Activated CD4-positive, alpha-beta T cell treated with anti-CD3 and anti-CD28 coated beads for 36 hours (primary cell): Measurements from ENCODE around the gene CCR5AS. TPM values are rescaled to one million over a fixed set of nuclear protein-coding genes. Genes with fewer than 3 reads are reported as not detected.
"Not testable (repeated sequence)": the region's sequence is repeated elsewhere in the genome, so short reads cannot be mapped to it uniquely, and the experiment has no call there.

Experiments
- ATAC-seq: fragments of 200-7000 bp; cut with Tn5 transposase; one replicate; pipeline ENCODE4 v1.10.0; 2021; ENCODE audit warnings: mild to moderate bottlenecking, moderate library complexity
- CTCF ChIA-PET: fragments of 350-600 bp; sonication (Branson Sonifier 250); formaldehyde crosslinking; loops from one replicate; lab custom pipeline; 2021; ENCODE audit warnings: antibody characterized with exemption; lab: Charles Lee
- POLR2A ChIA-PET: fragments of 350-600 bp; sonication (Branson Sonifier 250); formaldehyde crosslinking; loops from one replicate; lab custom pipeline; 2021; ENCODE audit warnings: antibody characterized with exemption, inconsistent platforms; lab: Charles Lee
- DNase-seq: peaks from one replicate; pipeline ENCODE4 v3.0.0-alpha.2; 2020
- H3K27ac Mint-ChIP-seq: one replicate; pipeline ENCODE4 v1.8.0; 2021; ENCODE audit warnings: mixed read lengths
- H3K27me3 Mint-ChIP-seq: one replicate; pipeline ENCODE4 v1.8.0; 2021; ENCODE audit warnings: mixed read lengths
- H3K36me3 Mint-ChIP-seq: one replicate; pipeline ENCODE4 v1.8.0; 2021; ENCODE audit warnings: low read depth, mixed read lengths
- H3K4me1 Mint-ChIP-seq: one replicate; pipeline ENCODE4 v1.8.0; 2021; ENCODE audit warnings: mixed read lengths
- H3K4me3 Mint-ChIP-seq: one replicate; pipeline ENCODE4 v1.8.0; 2021; ENCODE audit warnings: mild to moderate bottlenecking, moderate library complexity, mixed read lengths
- H3K9me3 Mint-ChIP-seq: one replicate; pipeline ENCODE4 v1.8.0; 2021; ENCODE audit warnings: low read depth, mixed read lengths
- intact Hi-C, 2 experiments: fragments of 100-400 bp; cut with DNase I in 1 of 2; cut with micrococcal nuclease in 1 of 2; formaldehyde crosslinking; loops; one replicate each; pipeline versions ENCODE4 v1.14.2 to v1.15.1; 2022 to 2024; cut with DNase I, micrococcal nuclease
- total RNA-seq, 2 experiments: library from RNA; stranded (reverse); gene quantifications; one replicate each; pipeline ENCODE4 v1.2.3, GENCODE V29; 2021

Gene CCR5AS

DNA sequence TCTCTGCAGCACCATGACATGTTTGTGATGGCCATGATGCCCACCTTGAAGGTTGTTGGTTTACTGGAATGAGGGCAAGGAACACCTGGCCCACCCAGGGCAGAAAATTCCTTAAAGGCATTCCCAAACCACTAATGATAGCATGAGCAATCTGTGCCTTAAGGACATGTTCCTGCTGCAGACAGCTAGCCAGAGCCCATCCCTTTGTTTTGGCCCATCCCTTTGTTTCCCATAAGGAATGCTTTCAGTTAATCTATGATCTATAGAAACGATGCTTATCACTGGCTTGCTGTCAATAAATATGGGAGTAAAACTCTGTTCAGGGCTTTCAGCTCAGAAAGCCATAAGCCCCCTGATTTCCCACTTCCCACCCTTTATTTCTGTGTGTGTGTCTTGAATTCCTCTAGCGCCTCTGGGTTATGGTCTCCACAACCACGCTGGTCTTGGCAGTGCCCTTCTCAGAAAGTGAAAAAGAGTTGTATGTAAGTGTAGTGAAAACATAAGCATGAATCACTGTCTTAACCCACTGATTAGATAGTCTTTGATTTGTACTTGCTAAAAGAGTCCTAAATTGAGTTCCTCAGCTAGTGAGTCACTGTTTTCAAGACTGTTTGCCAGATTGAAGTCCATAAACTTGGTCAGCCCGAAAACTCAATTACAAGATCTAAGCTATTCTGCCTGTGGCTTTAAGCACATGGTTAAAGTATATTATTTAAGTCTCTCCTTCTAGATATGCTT is 72.0 kb downstream of the CCR5AS start:
- ChIA-PET POLR2A (interaction anchor here (0.6 to 1.0 kb wide), 2 partner anchors 136 to 264 kb away, joined by 3 read pairs; no protein-coding TSS in a partner anchor), CTCF (interaction anchor here (0.6 to 2.0 kb wide), 4 partner anchors 33 to 68 kb away, joined by 3 to 6 read pairs (median 4); no protein-coding TSS in a partner anchor)
- intact Hi-C loops = loop anchor here in 1 of 2 experiments (1.0 kb wide), 1 partner anchor 35 kb away; the partner anchor contains the start of gene CCR5
- Mint-ChIP-seq H3K9me3 (peaks cover 20% of the 10 kb centered on the region), H3K4me1 (peaks cover 8% of the 10 kb centered on the region), H3K4me3 (no peak overlapping the region), H3K27ac (no peak overlapping the region), H3K27me3 (peaks cover 27% of the 10 kb centered on the region), H3K36me3 (peaks cover 8% of the 10 kb centered on the region)
- peak; percentile 93 for ATAC-seq
- DNase-seq = peak; percentile 24

DNA sequence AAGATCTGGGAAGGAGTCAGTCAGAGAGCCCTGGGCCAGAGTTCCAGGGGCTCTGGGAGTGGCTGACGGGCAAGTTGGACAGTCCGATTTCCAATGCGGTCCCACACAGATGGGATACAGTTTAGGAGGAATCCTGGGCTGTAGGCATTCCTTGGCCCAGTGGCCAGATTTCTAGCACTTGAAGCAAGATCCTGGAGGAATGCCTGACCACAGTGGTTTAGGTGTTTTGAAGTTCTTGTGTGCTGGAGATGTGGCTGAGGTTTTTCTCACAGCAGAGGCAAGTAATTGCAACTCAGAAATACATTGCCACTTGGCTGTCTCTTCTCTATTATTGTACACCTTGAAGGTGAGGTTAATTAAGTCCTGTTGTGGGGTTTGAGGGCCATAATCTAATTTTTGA is 76.2 kb downstream of the CCR5AS start:
- H3K27ac Mint-ChIP-seq, H3K9me3 Mint-ChIP-seq, ATAC-seq, H3K36me3 Mint-ChIP-seq, H3K4me1 Mint-ChIP-seq, intact Hi-C loops, DNase-seq, POLR2A ChIA-PET, CTCF ChIA-PET, H3K4me3 Mint-ChIP-seq: not testable (repeated sequence)
- peaks cover 25% of the 10 kb centered on the region for H3K27me3 Mint-ChIP-seq

DNA sequence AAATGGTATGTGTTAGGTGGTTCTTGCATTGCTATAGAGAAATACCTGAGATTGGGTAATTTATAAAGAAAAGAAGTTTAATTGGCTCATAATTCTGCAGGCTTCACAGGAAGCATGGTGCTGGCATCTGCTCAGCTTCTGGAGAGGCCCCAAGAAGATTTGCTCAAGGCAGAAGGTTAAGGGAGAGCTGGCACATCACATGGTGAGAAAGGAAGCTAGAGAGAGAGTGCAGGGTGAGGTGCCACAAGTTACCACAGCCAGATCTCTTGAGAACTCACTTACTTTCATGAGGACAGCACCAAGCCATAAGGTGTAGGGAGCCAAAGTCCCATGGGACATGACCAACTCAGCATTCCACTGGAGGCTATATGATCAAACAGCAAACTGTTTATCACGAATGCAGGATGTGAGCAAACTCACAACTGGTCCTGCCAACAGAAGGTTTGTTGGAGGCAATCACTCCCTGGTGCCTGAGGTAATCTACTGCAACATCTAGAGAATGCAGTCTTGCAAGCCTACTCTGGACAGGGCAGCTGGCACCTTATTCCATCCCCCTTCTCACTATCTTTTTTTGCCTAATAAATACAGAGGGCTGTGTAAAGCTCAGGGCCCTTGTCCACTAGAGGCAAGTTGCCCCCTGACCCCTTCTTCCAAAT is 81.1 kb downstream of the CCR5AS start:
- Mint-ChIP-seq H3K9me3 (no peaks in the 10 kb centered on the region), H3K4me1 (no peaks in the 10 kb centered on the region), H3K27ac (no peak overlapping the region), H3K27me3 (peaks cover 15% of the 10 kb centered on the region), H3K36me3 (no peaks in the 10 kb centered on the region), H3K4me3 (no peak overlapping the region)
- intact Hi-C loops = no loop called here
- DNase-seq = no peak
- CTCF ChIA-PET = interaction anchor here (0.9 kb wide), 1 partner anchor 49 kb away, joined by 3 read pairs; no protein-coding TSS in a partner anchor
- no peak for ATAC-seq
- POLR2A ChIA-PET = no interaction called here

DNA sequence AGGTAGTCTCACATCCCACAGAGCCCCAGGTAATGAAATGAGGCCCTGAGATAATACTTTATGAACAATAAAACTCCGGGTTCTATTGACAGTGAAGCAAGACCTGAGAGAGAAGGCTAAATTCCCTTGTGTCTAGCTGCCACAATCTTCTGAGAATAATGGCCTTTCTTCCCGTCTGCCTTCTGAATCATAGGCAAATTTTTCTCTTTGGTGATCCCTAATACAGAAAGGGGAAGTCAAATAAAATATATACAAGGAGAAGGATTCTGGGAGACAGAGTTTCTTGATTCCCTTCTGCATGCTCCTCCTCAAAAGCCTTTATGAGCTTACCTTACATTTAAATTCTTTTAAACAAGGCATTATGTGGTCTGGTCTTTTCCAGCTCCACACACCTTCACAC is 82.8 kb downstream of the CCR5AS start:
- Mint-ChIP-seq H3K9me3 (no peaks in the 10 kb centered on the region), H3K36me3 (no peaks in the 10 kb centered on the region), H3K4me3 (no peak overlapping the region), H3K4me1 (no peaks in the 10 kb centered on the region), H3K27me3 (peaks cover 20% of the 10 kb centered on the region), H3K27ac (no peak overlapping the region)
- POLR2A ChIA-PET = no interaction called here
- DNase-seq (no peak), ATAC-seq (no peak)
- intact Hi-C loops = no loop called here
- CTCF ChIA-PET = interaction anchor here (0.9 to 1.2 kb wide), 5 partner anchors 10 to 55 kb away, joined by 3 to 5 read pairs (median 3); no protein-coding TSS in a partner anchor

DNA sequence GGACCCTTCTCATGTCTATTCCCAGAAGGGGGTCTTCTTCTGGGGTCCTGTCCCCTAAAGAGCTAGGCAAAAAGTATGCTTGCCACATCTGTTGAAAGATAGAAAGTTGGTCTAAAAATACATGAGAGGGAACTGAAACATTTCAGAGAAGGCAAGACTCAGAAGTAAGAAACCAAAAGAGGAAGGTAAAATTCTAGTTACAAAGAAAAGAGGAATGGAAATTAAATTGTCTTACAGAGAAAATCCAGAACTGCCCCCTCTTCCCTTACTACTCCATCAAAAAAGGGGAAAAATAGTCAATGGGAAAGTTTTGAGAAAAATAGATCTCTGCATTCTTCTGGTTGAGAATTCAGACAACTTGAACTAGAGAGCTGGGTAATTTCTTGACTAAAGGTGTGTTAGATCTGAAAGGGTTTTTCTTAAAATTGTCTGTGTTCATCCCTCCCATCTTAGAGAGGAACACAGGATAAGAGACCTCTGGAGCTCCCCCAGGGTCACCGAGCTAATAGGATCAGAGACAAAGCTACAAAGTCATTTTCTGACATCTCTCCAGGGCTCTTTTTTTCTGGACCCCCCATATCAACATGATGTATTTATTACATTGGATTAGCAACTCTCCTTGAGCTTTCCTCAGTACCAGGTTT is 85.3 kb downstream of the CCR5AS start:
- peaks cover 24% of the 10 kb centered on the region for H3K27me3 Mint-ChIP-seq
- intact Hi-C loops = no loop called here
- DNase-seq = no peak
- no peak overlapping the region for H3K4me3 Mint-ChIP-seq
- H3K27ac Mint-ChIP-seq = no peak overlapping the region
- ChIA-PET CTCF (interaction anchor here (0.8 to 1.9 kb wide), 3 partner anchors 9 to 219 kb away, joined by 3 to 8 read pairs (median 4); no protein-coding TSS in a partner anchor), POLR2A (no interaction called here)
- no peaks in the 10 kb centered on the region for H3K4me1 Mint-ChIP-seq
- peaks cover 3% of the 10 kb centered on the region for H3K9me3 Mint-ChIP-seq
- no peak for ATAC-seq
- no peaks in the 10 kb centered on the region for H3K36me3 Mint-ChIP-seq

DNA sequence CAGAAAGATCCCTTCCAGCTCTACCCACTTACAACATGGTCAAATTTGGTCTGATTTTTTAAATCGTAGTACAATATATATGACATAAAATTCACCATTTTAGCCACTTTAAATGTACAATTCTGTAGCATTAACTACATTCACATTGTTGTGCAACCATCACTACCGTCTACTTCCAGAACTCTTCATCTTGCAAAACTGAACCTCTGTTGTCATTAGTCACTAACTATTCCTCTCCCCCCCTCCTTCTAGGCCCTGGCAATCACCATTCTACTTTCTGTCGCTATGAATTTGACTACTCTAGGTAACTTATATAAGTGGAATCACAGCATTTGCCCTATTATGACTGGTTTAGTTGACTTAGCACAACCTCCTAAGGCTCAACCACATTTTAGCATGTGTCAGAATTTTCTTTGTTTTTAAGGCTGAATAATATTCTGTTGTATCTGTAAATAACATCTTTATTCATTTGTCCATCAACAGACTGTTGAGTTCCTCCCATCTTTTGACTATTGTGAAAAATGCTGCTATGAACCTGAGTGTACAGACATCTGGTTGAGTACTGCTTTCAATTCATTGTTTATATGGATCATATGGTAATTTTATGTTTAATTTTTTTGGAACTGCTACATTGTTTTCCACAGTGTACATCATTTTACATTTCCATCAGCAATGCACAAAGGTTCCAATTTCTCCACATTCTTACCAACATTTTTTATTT is 88.5 kb downstream of the CCR5AS start:
- POLR2A ChIA-PET = no interaction called here

DNA sequence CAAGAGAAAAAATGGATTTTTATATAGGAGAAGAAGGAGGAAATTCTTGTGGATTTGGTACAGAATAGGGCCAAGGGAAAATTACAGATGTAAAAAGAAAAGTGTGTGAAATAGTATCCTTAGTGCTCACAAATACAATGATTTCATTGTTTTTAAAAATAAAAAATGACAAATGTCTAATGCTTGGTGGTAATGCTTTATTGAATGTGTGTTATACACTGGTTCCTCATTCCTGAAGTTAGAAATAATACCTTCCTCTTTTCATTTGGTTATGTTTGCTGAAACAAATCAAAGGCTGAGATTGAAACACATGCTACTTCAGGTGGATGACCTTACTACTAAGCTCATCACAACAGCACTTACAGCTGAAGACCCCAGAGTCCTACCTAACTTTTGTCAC is 90.7 kb downstream of the CCR5AS start:
- ChIA-PET POLR2A (no interaction called here), CTCF (no interaction called here)
- ATAC-seq (no peak), DNase-seq (no peak)
- no peak overlapping the region for H3K4me3 Mint-ChIP-seq
- H3K27ac Mint-ChIP-seq = no peak overlapping the region
- peaks cover 24% of the 10 kb centered on the region for H3K27me3 Mint-ChIP-seq
- H3K36me3 Mint-ChIP-seq = no peaks in the 10 kb centered on the region
- H3K9me3 Mint-ChIP-seq = peaks cover 3% of the 10 kb centered on the region
- intact Hi-C loops = no loop called here
- no peaks in the 10 kb centered on the region for H3K4me1 Mint-ChIP-seq

More for the DNA sequence above, 88.5 kb downstream of the CCR5AS start:
- peaks cover 3% of the 10 kb centered on the region for H3K9me3 Mint-ChIP-seq
- H3K27me3 Mint-ChIP-seq = peaks cover 25% of the 10 kb centered on the region
- H3K4me1 Mint-ChIP-seq = no peaks in the 10 kb centered on the region
- H3K36me3 Mint-ChIP-seq = no peaks in the 10 kb centered on the region
- CTCF ChIA-PET = no interaction called here
- ATAC-seq (no peak), DNase-seq (no peak)
- H3K27ac Mint-ChIP-seq = no peak overlapping the region
- H3K4me3 Mint-ChIP-seq = no peak overlapping the region
- intact Hi-C loops = no loop called here

DNA sequence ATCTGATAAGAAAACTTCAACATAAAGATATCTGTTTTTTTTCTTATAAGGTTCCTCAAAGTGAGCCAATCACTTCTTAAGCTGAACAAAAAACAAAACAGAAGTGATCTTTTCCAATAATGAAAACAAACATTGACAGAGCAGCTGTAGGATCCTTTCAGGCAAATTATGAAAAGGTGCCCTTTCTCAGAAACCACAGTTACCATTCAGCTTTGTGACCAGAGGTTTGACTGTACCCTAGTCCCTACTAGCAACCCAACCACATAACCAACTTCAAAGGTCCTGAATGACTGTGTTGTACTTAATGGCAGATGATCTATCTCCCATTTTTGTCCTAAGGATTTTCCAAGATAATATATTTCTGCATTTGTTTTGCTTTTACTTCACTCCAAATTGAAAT is 92.3 kb downstream of the CCR5AS start:
- H3K9me3 Mint-ChIP-seq = peaks cover 3% of the 10 kb centered on the region
- no peaks in the 10 kb centered on the region for H3K4me1 Mint-ChIP-seq
- no peak overlapping the region for H3K27ac Mint-ChIP-seq
- peaks cover 26% of the 10 kb centered on the region for H3K27me3 Mint-ChIP-seq
- ChIA-PET POLR2A (interaction anchor here (0.7 kb wide), 1 partner anchor 1413 kb away, joined by 3 read pairs; no protein-coding TSS in a partner anchor), CTCF (interaction anchor here (0.8 to 1.1 kb wide), 2 partner anchors 9 to 473 kb away, joined by 3 read pairs; partner anchors contain the start of gene LZTFL1)
- ATAC-seq (peak; percentile 9), DNase-seq (no peak)
- no peak overlapping the region for H3K4me3 Mint-ChIP-seq
- no peaks in the 10 kb centered on the region for H3K36me3 Mint-ChIP-seq
- intact Hi-C loops = no loop called here

Other genes with a start within 250 kb of the CCR5AS start
- under 1 TPM; 0.14 to 0.16 TPM for gene CCR1, start 198.8 kb downstream of the CCR5AS start, total RNA-seq
- gene CCR3, start 164.6 kb downstream of the CCR5AS start, total RNA-seq = not detected
- under 1 TPM in 1 of 2 experiments, not detected in 1; 0.09 TPM for gene CCR2, start 53.0 kb downstream of the CCR5AS start, total RNA-seq
- under 1 TPM; 0.14 to 0.25 TPM for gene CCR5, start 36.1 kb downstream of the CCR5AS start, total RNA-seq
- 1 to 10 TPM; 1.0 to 1.3 TPM for gene CCRL2, start 193 bp upstream of the CCR5AS start, total RNA-seq
- gene LTF, start 57.8 kb upstream of the CCR5AS start, total RNA-seq = not detected
- gene RTP3, start 90.9 kb upstream of the CCR5AS start, total RNA-seq = not detected
- gene LRRC2, start 159.2 kb upstream of the CCR5AS start, total RNA-seq = under 1 TPM in 1 of 2 experiments, not detected in 1; 0.04 TPM
- gene FAM240A, start 205.5 kb upstream of the CCR5AS start, total RNA-seq = not detected